Measurements from ENCODE around the gene WNT11.

DNA sequence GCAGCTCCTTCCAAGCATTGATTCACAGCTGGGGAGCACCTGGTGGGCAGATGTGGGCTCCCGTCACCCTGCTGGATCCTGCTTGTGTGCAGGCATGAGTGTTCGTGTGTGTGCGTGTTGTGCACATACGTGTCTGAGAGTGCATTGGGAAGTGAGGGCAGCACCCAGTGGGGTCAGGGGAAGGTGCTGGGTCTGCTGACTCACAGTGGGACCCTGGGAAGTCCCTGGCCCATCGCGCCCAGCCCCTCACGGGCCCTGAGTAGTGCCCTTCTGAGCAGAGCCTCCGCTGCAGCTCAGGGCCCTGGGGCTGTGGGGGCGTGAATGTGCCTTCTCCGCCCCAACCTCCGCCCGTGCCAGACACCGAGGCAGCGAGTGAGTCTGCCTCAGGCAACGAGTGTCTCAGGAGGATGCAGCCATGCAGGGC, 36.8 kb downstream of the WNT11 start:
- TF ChIP-seq, protein P1, sequence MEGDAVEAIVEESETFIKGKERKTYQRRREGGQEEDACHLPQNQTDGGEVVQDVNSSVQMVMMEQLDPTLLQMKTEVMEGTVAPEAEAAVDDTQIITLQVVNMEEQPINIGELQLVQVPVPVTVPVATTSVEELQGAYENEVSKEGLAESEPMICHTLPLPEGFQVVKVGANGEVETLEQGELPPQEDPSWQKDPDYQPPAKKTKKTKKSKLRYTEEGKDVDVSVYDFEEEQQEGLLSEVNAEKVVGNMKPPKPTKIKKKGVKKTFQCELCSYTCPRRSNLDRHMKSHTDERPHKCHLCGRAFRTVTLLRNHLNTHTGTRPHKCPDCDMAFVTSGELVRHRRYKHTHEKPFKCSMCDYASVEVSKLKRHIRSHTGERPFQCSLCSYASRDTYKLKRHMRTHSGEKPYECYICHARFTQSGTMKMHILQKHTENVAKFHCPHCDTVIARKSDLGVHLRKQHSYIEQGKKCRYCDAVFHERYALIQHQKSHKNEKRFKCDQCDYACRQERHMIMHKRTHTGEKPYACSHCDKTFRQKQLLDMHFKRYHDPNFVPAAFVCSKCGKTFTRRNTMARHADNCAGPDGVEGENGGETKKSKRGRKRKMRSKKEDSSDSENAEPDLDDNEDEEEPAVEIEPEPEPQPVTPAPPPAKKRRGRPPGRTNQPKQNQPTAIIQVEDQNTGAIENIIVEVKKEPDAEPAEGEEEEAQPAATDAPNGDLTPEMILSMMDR (IDR thresholded peaks at IDR 0.05) = no peak
- no peak for TF ChIP-seq EZH2 (IDR thresholded peaks at IDR 0.05)
